SJCRH30 (cell line): Measurements from ENCODE around the gene ZFHX2. TPM values are rescaled to one million over a fixed set of nuclear protein-coding genes. Genes with fewer than 3 reads are reported as not detected.
"Not testable (repeated sequence)": the region's sequence is repeated elsewhere in the genome, so short reads cannot be mapped to it uniquely, and the experiment has no call there.

Source experiments
- DNase-seq, 2 experiments: peaks; one replicate each; pipeline ENCODE4 v3.0.0-alpha.2; 2015 to 2020
- H3K27ac ChIP-seq: fragments of 250-450 bp; sonication (Bioruptor Pico); 2 replicates; pipeline ENCODE4 v1.5.1; 2020; ENCODE audit warnings: mild to moderate bottlenecking, moderate library complexity
- H3K27me3 ChIP-seq: fragments of 250-450 bp; sonication (Bioruptor Pico); 2 replicates; pipeline ENCODE4 v1.5.1; 2020; ENCODE audit warnings: mild to moderate bottlenecking, moderate library complexity
- H3K36me3 ChIP-seq: fragments of 250-450 bp; sonication (Bioruptor Pico); 2 replicates; pipeline ENCODE4 v1.5.1; 2020; ENCODE audit warnings: mild to moderate bottlenecking, moderate library complexity
- H3K4me1 ChIP-seq: fragments of 250-450 bp; sonication (Bioruptor Pico); 2 replicates; pipeline ENCODE4 v1.5.1; 2020; ENCODE audit warnings: mild to moderate bottlenecking, moderate library complexity
- H3K4me3 ChIP-seq: fragments of 250-450 bp; sonication (Bioruptor Pico); 2 replicates; pipeline ENCODE4 v1.5.1; 2020; ENCODE audit warnings: mild to moderate bottlenecking, moderate library complexity
- H3K9me3 ChIP-seq: fragments of 250-450 bp; sonication (Bioruptor Pico); replicated peaks from 2 replicates; pipeline ENCODE4 v1.5.1; 2020; ENCODE audit warnings: mild to moderate bottlenecking, moderate library complexity
- total RNA-seq: library from RNA; depleted of rRNA; stranded (reverse); fragments of >200 nt; shearing (Covaris generic); gene quantifications from 2 replicates; pipeline ENCODE4 v1.2.3, GENCODE V29; 2014; rRNA removed

Gene ZFHX2
- 0.04 and 0.05 TPM in 2 replicates for total RNA-seq

GRCh38 chr14:23551266-23552028, at the start of gene ZFHX2:
TSS of gene ZFHX2 (minus strand) at chr14:23551765. CDS start at chr14:23535325, 16,440 bp downstream.
- H3K27me3 ChIP-seq: peaks cover 12% of the 10 kb centered on the region
- no peak within 1 kb of the TSS for H3K27ac ChIP-seq

GRCh38 chr14:23600806-23601205, 49.2 kb upstream of the ZFHX2 start:
- H3K4me1 ChIP-seq: no peaks in the 10 kb centered on the region
- no peaks in the 10 kb centered on the region for H3K36me3 ChIP-seq
- H3K4me3 ChIP-seq: no peak overlapping the region
- no peak overlapping the region for H3K27ac ChIP-seq
- no peak for DNase-seq
- H3K27me3 ChIP-seq: no peaks in the 10 kb centered on the region
- H3K9me3 ChIP-seq: no peaks in the 10 kb centered on the region

More at GRCh38 chr14:23551266-23552028, at the start of gene ZFHX2:
- peaks cover 2% of the 10 kb centered on the region; the same call in 1 of the 2 replicates for H3K4me1 ChIP-seq
- DNase-seq: peak; percentile 49 to 68
- H3K36me3 ChIP-seq: no peaks in the 10 kb centered on the region
- H3K4me3 ChIP-seq: peak within 1 kb of the TSS; percentile 58
- no peaks in the 10 kb centered on the region for H3K9me3 ChIP-seq

- no peaks in the 10 kb centered on the region for H3K9me3 ChIP-seq
- no peak overlapping the region for H3K4me3 ChIP-seq
- no peak for DNase-seq
- H3K36me3 ChIP-seq: no peaks in the 10 kb centered on the region
- H3K27me3 ChIP-seq: no peaks in the 10 kb centered on the region
- H3K4me1 ChIP-seq: no peaks in the 10 kb centered on the region
- no peak overlapping the region for H3K27ac ChIP-seq
Observed at GRCh38 chr14:23600322-23600707, 48.8 kb upstream of the ZFHX2 start.

GRCh38 chr14:23594191-23594590, 42.6 kb upstream of the ZFHX2 start:
- not testable (repeated sequence) for H3K27ac ChIP-seq, DNase-seq, H3K4me3 ChIP-seq, H3K36me3 ChIP-seq, H3K4me1 ChIP-seq, H3K27me3 ChIP-seq, H3K9me3 ChIP-seq

- no peak for DNase-seq
- no peak overlapping the region for H3K27ac ChIP-seq
- no peak overlapping the region for H3K4me3 ChIP-seq
- peaks cover 3% of the 10 kb centered on the region; the same call in 1 of the 2 replicates for H3K9me3 ChIP-seq
- H3K36me3 ChIP-seq: no peaks in the 10 kb centered on the region
- H3K4me1 ChIP-seq: no peaks in the 10 kb centered on the region
- no peaks in the 10 kb centered on the region for H3K27me3 ChIP-seq
Observed at GRCh38 chr14:23590198-23590597, 38.6 kb upstream of the ZFHX2 start.

GRCh38 chr14:23589606-23590005, 38.0 kb upstream of the ZFHX2 start:
- Histone ChIP-seq H3K36me3 (no peaks in the 10 kb centered on the region), H3K27ac (no peak overlapping the region)

GRCh38 chr14:23588884-23589598, 37.5 kb upstream of the ZFHX2 start:
- Histone ChIP-seq H3K27me3 (no peaks in the 10 kb centered on the region), H3K4me1 (no peaks in the 10 kb centered on the region), H3K4me3 (no peak overlapping the region), H3K9me3 (peaks cover 3% of the 10 kb centered on the region; the same call in 1 of the 2 replicates), H3K36me3 (no peaks in the 10 kb centered on the region), H3K27ac (no peak overlapping the region)
- peak; percentile 86 to 91 for DNase-seq

More at GRCh38 chr14:23589606-23590005, 38.0 kb upstream of the ZFHX2 start:
- Histone ChIP-seq H3K27me3 (no peaks in the 10 kb centered on the region), H3K4me1 (no peaks in the 10 kb centered on the region), H3K4me3 (no peak overlapping the region), H3K9me3 (peaks cover 3% of the 10 kb centered on the region; the same call in 1 of the 2 replicates)
- DNase-seq: no peak

GRCh38 chr14:23584527-23585203, 33.1 kb upstream of the ZFHX2 start:
- not testable (repeated sequence) for H3K4me3 ChIP-seq, H3K27me3 ChIP-seq, H3K9me3 ChIP-seq, H3K36me3 ChIP-seq, H3K4me1 ChIP-seq, DNase-seq, H3K27ac ChIP-seq

- H3K9me3 ChIP-seq, H3K4me1 ChIP-seq, DNase-seq, H3K27me3 ChIP-seq, H3K27ac ChIP-seq, H3K4me3 ChIP-seq, H3K36me3 ChIP-seq: not testable (repeated sequence)
Observed at GRCh38 chr14:23583761-23584526, 32.4 kb upstream of the ZFHX2 start.

GRCh38 chr14:23582906-23583760, 31.6 kb upstream of the ZFHX2 start:
- no peaks in the 10 kb centered on the region for H3K27me3 ChIP-seq
- no peak overlapping the region for H3K4me3 ChIP-seq
- H3K36me3 ChIP-seq: no peaks in the 10 kb centered on the region
- H3K27ac ChIP-seq: no peak overlapping the region
- no peaks in the 10 kb centered on the region for H3K9me3 ChIP-seq
- H3K4me1 ChIP-seq: no peaks in the 10 kb centered on the region
- DNase-seq: no peak

- H3K27me3 ChIP-seq: no peaks in the 10 kb centered on the region
- DNase-seq: no peak
- H3K27ac ChIP-seq: no peak overlapping the region
Observed at GRCh38 chr14:23580948-23581281, 29.4 kb upstream of the ZFHX2 start.

GRCh38 chr14:23580152-23580926, 28.8 kb upstream of the ZFHX2 start:
- no peak overlapping the region for H3K4me3 ChIP-seq
- no peaks in the 10 kb centered on the region for H3K27me3 ChIP-seq

More at GRCh38 chr14:23580948-23581281, 29.4 kb upstream of the ZFHX2 start:
- H3K4me1 ChIP-seq: no peaks in the 10 kb centered on the region
- no peaks in the 10 kb centered on the region for H3K36me3 ChIP-seq
- H3K9me3 ChIP-seq: no peaks in the 10 kb centered on the region
- no peak overlapping the region for H3K4me3 ChIP-seq

GRCh38 chr14:23579739-23580138, 28.2 kb upstream of the ZFHX2 start:
- Histone ChIP-seq H3K9me3 (no peaks in the 10 kb centered on the region), H3K4me3 (no peak overlapping the region), H3K36me3 (no peaks in the 10 kb centered on the region), H3K4me1 (no peaks in the 10 kb centered on the region), H3K27me3 (no peaks in the 10 kb centered on the region), H3K27ac (no peak overlapping the region)
- no peak for DNase-seq

More at GRCh38 chr14:23580152-23580926, 28.8 kb upstream of the ZFHX2 start:
- no peak for DNase-seq
- no peaks in the 10 kb centered on the region for H3K9me3 ChIP-seq
- H3K4me1 ChIP-seq: no peaks in the 10 kb centered on the region
- H3K36me3 ChIP-seq: no peaks in the 10 kb centered on the region
- no peak overlapping the region for H3K27ac ChIP-seq
